GM21381 (cell line): ENCODE measurements around the gene P2RY1.

Experiments used
- ATAC-seq: cut with Tn5 transposase; IDR thresholded peaks from one replicate; pipeline ENCODE4 v1.9.1; 2021; ENCODE audit warnings: mild to moderate bottlenecking, moderate library complexity; ENCODE audit not compliant: unreplicated experiment

The P2RY1 gene, protein sequence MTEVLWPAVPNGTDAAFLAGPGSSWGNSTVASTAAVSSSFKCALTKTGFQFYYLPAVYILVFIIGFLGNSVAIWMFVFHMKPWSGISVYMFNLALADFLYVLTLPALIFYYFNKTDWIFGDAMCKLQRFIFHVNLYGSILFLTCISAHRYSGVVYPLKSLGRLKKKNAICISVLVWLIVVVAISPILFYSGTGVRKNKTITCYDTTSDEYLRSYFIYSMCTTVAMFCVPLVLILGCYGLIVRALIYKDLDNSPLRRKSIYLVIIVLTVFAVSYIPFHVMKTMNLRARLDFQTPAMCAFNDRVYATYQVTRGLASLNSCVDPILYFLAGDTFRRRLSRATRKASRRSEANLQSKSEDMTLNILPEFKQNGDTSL

DNA sequence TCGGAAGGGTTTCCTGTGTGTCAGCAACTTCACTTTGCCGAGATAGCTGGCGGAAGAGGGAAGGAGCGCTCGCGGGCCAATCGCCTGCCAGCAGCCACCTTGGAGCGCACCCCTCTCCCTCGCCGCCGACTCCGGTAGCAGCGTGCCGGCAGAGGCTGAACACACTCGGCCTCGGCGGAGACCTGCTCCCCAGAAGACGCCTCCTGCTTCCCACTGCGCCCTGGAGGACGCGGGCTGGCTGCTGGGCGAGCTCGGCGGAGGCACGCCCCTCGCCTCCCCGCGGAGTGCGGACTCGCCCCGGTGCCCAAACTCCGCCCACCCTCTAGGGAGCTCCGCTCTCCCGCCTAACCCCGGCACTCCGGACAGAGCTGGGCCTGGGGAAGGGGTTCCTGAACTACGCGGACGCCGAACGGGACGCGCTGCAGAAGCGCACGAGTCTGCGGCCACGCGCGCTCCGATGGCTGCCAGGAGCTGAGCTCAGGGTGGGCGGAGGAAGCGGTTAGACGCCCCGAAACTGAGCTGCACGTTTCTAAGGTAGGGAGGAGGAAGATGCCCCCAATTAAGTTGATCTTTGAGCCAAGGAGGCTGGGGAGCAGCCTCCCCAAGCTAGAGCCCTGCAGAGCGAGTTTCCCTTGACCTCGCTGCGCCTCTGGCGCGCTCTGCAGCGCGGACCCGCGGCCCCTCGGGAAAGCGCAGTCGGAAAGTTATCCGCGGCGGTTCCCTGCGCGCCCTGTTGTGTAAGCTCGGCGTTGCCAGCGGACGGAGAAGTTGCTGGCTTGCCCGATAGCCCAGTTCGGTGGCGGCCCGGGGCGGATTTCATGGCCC is at the start of gene P2RY1:
Gene P2RY1, plus strand, starts transcription at position 356 of the 825 bp plus-strand sequence. CDS start 652 bp downstream, outside the sequence.
- peak; percentile 84 for ATAC-seq

DNA sequence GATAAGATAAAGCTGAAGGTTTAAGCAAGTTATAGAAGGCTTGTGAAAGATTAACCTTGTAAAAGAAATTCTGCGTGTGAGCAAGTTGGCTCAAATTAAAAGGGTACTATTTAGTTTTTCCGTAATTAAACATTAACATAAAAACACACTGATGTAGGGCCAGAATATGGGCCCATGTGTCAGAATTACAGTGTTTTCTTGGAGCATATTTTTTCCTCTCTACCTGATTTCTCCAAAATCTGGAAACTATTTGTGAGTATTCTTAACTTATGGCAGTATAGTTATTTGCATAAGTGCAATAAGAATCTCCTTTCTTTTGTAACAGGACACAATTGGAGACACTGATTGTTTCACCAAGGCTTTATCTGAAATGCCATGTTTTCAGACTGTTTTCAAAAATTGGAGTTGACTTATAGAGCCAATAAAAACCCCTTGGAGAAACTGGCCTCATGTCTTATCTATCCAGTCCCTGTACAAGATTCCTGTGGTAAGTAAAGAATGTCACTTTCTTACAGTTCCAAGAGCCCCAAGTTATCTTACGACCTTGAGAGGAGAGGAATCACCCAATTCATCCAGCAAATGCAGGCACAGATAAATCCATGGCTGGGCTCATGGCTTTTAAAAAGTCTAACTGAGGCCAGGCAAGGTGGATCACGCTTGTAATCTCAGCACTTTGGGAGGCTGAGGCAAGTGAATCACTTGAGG is 47.8 kb upstream of the P2RY1 start:
- no peak for ATAC-seq

GRCh38 chr3:152790651-152791387 is 44.1 kb upstream of the P2RY1 start:
- ATAC-seq, result no peak

DNA sequence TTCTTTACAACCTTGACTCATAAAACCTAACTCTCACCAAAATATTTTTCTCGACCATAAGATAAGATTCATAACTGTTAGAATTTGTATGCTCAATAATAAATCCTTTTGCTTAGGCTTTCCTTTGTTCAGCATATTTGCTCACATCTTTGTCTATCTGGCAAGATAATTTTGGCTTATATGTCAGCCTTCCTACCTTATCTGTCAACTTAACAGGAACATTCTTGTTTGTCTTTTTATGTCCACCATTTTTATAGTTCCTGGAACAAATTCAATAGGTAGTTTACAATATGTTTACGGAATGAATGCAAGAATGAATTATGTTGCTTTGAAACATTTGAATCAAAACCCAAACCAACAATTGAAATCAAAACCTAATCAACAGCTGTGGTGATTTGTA is 41.0 kb upstream of the P2RY1 start:
- no peak for ATAC-seq

- no peak for ATAC-seq
These were observed 37.0 kb upstream of the P2RY1 start for GRCh38 chr3:152797751-152798432.

- no peak for ATAC-seq
These were observed 22.8 kb upstream of the P2RY1 start for GRCh38 chr3:152811974-152812760.

DNA sequence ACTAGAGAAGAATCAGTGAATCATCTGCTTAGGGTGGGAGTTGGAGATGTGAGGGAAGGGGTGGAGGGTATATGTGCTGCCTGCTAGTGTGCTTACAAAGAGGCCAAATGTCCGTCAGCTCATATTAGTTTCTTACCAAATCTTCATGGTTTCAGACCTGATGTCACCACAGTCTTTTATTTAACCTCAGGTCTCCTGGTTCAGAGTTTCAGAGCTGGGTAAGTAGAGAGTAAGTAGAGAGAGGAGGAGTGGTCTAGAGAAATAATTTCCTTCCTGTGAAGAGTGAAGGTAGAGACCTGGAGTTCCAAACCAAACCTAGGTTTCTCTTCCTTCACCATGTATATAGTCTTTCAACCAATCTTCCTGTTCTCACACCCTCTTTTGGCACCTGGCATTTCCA is 17.5 kb upstream of the P2RY1 start:
- ATAC-seq, result peak; percentile 71

DNA sequence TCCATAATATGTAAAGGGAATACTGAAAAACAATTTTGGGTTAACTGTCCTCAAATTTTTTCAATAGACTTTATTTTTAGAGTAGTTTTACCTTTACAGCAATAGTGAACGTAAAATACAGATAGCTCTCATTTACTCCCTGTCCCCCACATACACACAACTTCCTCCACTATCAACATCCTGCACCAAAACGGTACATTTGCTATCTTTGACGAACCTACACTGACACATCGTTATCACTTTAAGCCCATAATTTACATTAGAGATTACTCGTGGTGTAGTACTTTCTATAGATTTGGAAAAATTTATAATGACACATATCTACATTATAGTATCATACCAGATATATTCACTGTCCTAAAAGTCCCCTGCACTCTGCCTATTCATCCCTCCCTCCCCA is 16.9 kb upstream of the P2RY1 start:
- ATAC-seq, result no peak

DNA sequence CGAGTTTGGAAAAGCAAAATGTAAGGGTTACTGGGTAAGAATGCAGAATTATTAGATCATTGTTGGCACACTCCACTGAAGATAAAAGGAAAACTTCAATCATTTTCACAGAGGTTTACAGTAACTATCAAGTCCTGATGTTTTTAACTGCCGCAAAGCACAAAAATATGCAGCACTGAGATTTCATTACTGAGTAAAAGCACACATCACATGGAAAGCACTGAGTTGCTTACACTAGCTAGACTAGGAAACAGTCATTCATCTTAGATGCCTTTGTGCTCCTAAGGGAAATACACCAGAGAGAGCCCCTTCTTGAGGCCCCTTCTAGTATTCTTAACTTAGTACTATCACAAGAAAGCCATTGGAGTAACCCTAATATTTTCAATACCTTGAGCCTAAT is 11.8 kb upstream of the P2RY1 start:
- ATAC-seq, result no peak

DNA sequence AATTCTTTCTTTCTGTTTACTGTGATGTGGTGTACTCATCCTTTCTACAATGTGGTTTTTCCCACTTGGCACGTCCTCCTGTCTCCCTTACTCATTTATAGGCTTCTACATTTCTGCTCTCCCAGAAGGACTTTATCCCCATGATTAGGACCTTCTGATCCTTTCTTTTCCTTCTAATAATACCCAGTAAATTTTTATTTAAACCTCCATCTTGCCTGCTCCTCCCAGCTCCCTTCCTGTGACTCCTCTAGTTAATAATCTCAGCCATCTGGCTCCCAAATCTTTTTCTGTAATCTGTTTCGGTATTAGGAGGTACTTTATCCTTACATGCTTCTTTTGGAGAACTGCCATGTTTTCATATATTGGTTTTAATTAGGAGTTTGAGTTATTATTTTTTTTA is 11.2 kb upstream of the P2RY1 start:
- ATAC-seq, result no peak

DNA sequence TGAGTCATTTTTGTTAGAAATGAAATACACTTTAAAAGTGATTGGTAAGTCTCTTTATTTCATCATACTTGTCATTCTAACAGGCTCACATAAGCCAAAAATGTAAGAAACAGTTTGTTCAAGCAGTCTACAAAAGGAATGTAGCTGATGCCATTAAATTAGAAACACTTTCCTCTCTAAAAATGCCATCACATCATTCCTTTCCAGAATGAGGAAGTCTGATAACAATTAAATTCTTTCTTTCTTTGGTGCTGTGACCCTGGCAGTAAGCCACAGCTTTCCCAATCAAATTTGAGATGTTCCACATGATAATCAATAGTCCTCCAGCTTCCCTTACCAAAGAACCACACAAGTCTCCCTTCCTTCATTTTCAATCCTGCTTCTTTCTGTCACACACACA is 9.4 kb upstream of the P2RY1 start:
- ATAC-seq, result no peak

DNA sequence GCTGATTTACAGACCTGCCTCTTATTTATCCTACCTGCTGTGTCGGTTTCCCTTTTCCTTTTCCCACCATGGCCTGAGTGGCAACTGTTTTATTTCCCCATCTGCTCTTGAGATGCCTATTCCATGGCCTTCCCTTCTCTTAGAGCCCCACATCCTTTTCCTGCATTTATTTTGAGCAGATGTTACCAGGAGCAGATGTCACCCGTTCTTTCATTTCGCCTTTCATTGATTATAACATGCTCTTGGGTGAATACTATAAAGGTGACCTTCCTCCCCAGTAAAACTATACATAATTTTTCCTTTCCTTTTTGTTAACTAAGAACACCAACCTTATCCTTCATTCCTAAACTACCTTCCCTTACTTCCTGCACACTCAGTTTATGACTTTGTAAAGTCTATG is 8.5 kb upstream of the P2RY1 start:
- ATAC-seq, result no peak

- ATAC-seq, result no peak
These were observed 7.6 kb upstream of the P2RY1 start for GRCh38 chr3:152827313-152827712.

GRCh38 chr3:152828075-152828840 is 6.7 kb upstream of the P2RY1 start:
- no peak for ATAC-seq

DNA sequence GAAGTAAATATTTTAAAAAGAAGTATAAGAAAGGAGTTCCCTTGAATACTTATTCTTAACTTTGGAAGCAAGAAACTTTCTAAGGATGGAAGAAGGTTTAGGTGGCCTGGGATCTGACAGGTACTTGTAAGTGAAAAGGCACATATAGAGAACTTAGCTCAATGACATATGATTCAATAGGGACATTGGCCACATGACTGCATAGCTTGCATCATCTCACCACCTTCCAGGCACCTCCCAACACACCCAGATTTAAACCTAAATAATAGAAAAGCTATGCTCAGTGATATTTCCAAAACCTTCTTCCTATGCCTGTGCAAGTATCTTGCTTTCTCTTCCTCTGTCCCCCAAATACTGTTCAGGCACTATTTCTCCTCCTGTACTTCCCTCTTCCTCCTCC is 4.7 kb upstream of the P2RY1 start:
- ATAC-seq, result no peak

DNA sequence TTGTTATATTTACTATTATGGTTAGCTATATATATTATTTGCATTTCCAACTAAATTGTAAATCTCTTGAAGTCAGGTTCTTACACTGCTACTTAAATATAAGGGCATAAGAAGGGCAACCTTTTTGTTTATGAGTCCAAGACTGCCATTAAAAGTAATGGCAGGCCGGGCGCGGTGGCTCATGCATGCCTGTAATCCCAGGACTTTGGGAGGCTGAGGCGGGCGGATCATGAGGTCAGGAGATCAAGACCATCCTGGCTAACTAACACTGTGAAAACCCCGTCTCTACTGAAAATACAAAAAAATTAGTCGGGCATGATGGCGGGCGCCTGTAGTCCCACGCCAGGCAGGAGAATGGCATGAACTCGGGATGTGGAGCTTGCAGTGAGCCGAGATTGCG is 2.9 kb upstream of the P2RY1 start:
- ATAC-seq, result no peak

DNA sequence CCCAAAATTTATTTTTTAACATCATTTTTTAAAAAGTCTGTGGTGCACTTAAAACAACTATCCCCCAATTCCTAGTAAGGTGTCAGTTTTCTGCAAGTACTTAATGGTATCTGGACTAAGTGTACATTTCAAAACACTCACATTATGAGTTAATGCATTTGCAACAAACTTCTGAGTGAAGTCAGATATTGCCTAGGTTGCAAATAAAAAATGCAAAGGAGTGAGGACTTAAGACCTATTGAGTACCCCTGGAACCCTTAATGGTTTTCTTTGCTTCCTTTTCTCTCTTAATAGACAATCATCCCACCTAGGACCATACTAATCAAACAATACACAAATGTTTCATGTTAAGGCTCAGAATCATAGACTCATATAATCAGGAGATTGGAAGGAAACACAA is 1.8 kb upstream of the P2RY1 start:
- ATAC-seq, result no peak

DNA sequence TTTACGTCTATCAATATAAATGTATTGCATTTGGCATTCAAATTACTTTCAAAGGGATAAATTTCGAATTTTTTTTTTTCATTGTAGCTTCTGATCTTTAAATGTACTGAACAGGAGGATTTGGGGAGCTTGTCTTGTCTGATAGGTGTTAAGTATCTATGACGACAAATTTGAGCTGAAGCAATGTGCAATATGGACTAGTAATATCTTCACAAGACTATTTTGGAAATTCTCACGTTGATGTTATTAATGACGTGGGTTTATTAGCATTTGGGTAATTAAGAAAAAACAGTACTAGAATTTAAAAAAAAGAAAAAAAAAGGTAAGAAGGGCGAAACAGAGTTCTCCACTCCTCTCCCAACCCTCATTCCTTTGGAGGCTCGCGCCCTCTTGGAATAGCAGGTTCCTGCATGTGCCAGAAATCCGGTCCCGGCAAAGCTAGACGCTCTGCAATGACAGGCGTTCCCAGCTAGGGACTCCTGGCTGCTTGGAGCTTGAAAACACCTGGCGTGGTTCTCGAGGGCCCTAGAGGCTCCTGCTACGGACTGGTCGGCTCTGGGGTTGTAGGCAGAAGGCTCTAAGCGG is 648 bp upstream of the P2RY1 start:
- ATAC-seq, result no peak
